Activated CD8-positive, alpha-beta memory T cell treated with anti-CD3 and anti-CD28 coated beads for 1 hour (primary cell): ENCODE results near the gene LMF1.
"Not testable (repeated sequence)": the region's sequence is repeated elsewhere in the genome, so short reads cannot be mapped to it uniquely, and the experiment has no call there.

ENCODE experiments used
- DNase-seq, 2 donors: peaks; one replicate each; pipeline ENCODE4 v3.0.0-alpha.2; 2020; ENCODE audit warnings: low read depth in 1 of 2; ENCODE audit errors: extremely low read depth in 1 of 2

Gene LMF1

DNA sequence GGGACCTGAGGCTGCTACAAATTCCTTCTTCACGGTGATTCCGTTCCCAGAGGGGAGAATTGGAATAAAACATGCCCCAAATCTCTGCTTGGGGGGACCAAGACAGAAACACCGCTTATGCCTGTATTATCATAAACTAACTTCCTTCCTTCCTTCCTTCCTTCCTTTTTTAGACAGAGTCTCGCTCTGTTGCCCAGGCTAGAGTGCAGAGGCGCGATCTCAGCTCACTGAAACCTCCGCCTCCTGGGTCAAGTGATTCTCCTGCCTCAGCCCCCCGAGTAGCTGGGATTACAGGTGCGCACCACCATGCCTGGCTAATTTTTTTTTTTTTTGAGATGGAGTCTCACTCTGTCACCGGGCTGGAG, 150.8 kb downstream of the LMF1 start:
- DNase-seq, result not testable (repeated sequence)

DNA sequence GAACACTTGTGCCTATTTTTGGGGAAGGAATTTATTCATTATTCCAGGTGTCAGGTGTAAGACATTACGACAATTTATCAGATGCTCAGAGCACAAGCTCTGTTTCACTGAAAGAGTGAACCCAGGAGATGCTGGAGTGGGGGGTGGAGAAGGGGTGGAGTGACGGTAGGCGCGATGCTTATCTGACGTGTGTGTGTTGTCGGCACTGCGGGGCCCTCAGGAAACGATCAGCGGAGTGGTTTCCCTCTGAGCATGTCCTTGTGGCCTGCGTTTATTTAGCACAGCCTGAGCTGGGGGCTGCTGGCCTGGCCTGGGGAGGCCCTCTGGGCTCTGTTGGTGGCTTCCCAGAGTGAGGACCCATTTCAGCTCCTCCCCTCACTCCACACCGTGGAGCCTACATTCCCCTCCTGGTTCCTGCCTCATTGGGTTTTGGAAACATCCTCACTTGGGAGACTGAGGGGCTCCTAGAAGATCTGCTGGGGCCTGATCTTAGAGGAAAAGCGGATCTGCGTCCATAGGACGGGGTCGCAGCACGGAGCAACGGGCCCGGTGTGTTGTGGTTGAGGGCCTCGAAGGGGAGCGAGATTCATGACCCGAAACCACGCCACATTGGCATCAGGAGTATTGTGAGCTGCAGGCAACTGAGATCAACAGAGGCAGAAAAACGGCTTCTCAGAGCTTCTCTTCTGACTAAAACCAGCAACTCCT, 151.3 kb downstream of the LMF1 start:
- DNase-seq, result peak in 1 of 2 donors; percentile 29

DNA sequence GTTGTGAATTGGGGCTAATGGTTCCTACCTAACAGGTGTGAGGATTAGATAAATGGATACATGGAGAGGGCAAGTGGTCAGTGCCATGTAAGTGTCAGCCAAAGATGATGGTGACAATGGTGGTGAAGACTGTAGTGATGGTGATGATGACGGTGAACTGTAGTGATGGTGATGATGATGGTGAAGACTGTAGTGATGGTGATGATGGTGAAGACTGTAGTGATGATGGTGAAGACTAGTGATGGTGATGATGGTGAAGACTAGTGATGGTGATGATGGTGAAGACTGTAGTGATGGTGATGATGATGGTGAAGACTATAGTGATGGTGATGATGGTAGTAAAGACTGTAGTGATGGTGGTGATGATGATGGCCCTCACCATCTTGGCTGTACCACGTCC, 152.2 kb downstream of the LMF1 start:
- no peak for DNase-seq

DNA sequence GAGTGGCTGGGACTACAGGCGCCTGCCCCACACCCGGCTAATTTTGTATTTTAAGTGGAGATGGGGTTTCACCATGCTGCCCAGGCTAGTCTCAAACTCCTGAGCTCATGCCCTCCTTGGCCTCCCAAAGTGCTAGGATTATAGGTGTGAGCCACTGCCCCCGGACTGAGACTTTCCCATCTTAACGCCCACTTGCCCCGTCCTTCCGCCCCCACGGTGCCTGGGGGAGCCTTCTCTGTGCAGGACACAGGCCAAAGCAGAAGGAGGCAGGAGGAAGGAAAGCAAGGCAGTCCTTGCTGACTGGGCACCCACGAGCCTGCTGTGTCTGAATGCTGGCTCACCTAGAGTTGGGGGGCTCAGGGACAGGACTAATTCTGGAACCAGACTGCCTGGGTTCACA, 152.7 kb downstream of the LMF1 start:
- no peak for DNase-seq

DNA sequence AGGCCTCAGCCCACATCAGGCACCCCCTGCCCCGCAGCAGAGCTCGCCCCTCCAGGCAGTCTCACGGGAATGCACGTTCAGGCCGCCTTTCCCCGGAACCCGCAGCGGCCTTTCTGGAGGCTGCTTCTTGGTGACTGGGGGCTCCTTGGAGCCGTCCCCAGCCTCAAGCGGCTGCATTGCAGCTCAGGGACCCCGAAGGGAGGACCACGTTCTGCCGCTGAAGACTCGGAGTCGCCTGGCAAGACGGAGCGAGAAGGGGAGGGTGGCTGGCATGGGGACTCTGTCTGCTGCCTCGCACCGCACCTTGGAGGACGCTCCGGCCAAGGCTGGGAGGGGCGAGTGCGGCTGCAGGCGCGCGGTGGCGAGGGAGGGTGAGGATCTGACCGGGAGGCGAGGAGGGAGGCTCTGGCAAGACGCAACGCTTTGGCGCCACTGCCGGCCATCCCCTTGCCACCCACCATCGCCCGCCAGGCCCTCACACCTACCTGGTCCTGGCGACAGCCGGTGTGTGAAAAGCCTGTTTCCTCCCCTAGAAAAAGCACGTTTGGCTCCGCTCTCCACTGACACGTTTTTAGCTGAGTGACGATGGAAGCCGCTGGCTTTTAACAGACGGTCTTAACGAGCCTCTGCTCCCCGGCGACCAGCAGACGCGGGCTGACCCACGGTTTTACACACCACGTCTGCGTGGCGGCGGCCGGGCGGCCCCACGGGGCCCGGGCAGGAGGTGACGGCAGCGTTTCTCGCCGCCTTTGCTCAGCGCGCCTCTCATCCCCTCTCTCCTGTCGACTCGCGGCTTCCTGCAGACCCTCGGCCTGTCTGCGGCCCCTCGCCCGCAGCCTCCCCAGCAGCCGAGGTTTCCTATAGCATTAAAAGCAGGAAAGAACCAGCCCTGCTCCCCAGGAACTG, 153.5 kb downstream of the LMF1 start:
- DNase-seq, result no peak

DNA sequence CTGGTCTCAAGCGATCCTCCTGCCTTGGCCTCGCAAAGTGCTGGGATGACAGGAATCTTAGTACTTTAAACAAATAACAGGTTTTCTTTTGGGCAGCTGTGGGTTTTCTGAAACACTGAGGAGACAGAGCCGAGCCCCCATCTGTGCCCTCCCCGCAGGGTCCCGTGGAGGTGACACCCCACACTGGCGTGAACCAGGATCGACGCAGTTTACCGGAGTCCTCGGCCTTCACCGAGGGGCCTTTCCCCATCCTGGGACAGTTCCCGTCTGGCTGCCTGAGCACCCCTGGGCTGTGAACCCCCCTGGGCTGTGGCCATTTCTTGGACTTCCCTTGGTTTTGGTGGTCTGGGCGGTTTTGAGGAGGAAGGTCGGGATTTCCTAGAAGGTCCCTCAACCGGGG, 154.9 kb downstream of the LMF1 start:
- DNase-seq, result no peak

DNA sequence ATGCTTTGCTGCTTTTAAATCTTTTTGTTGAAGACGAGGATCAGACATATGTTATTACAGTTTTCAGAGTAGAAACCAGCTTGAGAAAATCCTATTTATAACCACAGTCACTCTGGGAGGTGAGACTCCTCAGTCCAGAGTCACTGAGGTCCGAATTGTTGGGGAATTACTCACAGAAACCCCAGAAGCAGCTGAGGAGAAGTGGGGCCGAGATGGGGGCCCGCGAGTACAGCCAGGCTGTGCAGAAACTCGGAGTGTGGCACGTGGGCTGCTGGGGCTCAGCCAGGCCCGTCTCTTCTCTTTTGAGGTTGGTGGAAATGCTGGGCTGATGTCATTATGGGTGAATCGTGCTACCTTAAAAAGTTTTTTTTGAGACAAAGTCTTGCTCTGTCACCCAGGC, 155.8 kb downstream of the LMF1 start:
- no peak for DNase-seq

DNA sequence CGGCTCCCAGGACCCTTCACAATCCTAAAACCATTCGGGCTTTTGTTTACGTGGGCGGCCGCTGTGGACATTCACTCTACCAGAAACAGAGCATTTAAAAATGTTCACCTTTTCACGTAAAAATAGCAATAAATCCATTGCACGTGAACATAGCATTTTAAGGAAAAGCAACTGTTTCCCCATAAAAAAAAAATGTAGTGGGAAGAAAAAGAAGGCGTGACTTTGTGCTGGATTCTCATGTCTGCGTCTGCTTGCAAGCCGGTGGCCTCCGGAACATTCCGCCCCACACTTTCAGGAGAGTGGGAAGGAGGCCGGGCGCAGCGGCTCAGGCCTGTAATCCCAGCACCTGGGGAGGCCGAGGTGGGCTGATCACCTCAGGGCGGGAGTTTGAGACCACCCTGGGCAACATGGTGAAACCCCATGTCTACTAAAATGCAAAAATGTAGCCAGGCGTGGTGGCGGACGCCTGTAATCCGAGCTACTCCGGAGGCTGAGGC, 156.8 kb downstream of the LMF1 start:
- no peak for DNase-seq

DNA sequence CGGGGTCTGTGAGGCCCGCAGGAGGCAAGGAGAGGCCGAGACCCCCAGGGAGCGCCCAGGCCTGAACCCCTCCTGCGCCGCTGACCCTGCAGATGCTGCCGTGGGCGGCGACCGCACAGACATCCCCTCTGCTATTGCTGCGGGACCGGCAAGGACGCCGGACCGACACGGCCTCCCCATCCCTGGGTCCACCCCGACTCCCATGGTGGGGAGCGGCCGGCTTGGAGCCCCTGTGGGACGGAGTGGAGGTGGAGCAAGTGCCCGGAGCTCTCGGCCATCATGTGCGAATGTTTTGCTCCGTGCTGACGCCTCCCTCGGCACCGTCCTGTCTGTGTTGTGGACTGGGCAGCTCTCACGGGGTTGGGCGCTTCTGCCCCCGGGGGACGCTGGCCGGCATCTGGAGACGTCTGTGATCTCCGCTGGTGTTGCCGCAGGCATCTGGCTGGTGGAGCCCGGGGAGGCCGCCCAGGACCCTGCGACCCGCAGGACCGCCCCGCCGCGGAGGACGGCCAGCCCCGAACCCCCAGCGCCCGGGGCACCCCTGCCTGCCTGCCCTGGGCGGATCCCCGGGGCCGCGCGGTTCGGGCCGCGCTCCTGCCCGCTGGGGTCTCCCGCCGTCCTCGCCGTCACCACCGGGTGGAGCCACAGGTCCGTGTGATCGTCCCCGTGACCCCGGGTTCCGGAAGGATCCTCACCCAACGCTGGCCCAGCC, 157.4 kb downstream of the LMF1 start:
- DNase-seq, result peak in 1 of 2 donors; percentile 36

DNA sequence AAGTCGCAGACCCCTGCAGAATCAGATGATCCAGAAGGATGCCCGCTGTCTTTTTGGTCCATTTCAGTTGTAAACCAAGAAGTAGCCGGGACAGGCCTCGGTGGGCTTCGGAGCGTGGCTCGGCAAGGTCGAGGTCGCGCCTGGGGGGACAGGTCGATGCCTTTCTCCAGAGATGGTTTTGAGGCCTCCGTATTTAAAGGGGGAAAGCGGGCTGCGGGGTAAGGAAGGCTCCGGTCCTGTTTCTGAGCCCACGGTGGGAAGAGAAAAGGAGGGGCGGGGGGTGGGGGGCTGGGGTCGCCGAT, 162.7 kb downstream of the LMF1 start:
- DNase-seq, result no peak

DNA sequence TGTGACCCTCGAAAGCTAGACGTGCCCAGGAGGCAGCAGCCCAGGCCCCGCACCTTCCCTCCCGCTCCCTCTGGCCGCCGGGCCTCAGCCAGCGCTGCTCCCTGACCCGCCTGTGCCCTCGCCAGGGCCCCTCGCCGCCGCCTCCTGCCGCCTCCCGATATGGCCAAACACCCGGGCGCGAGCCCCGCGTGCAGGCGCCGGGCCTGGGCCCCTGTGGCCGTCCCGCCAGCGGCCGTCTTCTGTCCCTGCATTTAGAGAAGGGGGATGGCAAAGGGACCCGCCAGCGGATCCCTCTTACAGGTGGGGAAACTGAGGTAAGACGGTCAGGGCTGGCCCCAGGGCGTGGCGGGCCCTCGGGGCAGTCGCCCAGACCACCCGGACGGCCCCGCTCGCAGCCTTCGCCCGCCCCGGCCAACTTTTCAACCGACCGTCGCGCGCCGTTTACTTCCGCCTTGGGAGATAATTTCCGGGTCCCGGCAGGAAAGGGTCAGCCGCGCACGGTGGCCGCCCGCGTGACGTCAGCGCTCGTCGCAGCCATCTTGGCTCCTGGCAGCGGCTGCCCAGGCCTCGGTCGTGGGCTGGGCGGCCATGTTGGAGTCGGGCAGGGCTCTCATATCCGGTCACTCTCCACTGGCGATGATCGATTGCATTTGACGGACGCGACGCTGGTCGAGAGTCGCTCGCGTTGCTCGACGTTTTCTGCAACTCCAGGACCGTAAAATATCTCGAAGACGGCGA, 163.3 kb downstream of the LMF1 start:
- DNase-seq, result peak; percentile 60 to 68

DNA sequence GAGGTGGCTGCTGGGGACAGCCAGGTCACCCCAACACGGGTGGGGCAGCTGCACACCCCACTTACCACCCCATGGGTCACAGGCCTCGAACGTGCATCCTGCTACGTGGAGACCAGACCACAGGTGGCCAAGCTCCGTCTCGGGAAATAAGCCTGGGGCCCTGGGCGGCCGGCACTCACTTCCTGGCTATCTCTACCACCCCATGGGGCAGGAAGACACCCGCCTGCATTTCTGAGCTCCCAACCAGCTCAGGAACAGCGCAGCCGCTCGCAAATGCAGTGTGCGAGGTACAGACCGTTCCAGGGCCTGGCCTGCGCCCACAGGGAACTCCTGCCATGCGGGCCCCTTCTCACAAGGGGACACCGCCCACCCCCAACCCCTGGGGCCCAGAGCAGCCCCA, 165.3 kb downstream of the LMF1 start:
- no peak for DNase-seq

DNA sequence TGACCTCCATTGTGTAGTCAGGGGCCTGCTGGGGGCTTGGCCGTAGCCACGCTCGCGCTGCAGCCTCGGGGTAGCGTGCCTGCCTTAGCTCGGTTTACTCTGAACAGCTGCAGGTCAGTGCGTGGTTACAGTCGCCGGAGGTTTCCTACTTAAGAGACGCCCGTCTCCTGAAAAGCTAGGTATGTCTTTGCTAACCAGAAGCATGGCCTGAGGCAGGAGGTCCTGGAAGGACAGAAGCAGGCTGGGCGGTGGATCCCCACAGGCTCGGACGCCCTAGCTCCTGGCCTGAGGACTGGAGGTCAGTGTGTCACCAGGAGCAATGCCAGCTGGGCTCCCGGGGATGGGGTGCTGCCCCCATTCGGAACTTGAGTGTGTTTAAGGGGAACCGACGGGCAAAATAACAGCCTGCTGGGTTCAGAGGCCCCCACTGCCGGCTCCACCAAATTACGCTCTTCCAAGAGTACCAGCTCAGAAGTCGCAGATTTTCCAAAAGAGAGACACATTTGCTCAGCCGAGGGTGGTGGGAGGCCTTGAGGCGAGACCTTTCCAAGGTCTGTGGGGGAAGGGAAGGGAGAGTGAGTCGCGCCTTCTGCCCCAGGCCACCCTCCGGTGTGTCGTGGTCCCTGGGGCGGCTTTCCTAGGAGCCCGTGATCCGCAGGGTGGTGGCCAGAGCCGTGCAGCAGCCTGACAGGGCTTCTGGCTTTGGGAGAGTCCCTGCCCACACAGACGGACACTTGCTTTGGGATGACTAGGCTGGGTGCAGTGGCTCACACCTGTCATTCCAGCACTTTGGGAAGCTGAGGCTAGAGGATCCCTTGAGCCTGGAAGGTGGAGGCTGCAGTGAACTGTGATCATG, 166.4 kb downstream of the LMF1 start:
- DNase-seq, result no peak

DNA sequence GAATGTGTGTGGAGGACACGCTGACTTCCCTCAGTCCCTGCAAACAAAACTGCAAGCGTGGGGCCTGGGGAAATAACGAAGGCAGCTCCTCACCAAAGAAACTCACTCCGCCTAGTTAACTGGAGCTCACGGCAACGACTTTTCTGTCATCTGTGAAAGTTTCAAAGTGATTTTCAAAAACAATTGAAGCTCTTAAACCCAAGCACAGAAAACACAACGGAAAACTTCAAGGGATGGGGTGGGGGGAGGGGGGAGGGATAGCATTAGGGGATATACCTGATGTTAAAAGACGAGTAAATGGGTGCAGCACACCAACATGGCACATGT, 167.1 kb downstream of the LMF1 start:
- DNase-seq, result no peak
